ENCODE measurements around the gene SUMO2. TPM values are rescaled to one million over a fixed set of nuclear protein-coding genes. Genes with fewer than 3 reads are reported as not detected.
"Not testable (repeated sequence)": the region's sequence is repeated elsewhere in the genome, so short reads cannot be mapped to it uniquely, and the experiment has no call there.

Gene SUMO2
- total RNA-seq (2014; rRNA removed; shearing (Covaris generic); ENCODE audit: low replicate concordance) = 157 and 161 TPM in 2 replicates

- DNase-seq (ENCODE audit: low read depth) = peak; percentile 97
- in situ Hi-C loops (cut with HindIII; ENCODE audit: low pct_unique_long_range_greater_than_20kb, low sequenced_read_pairs) = no loop called here
Observed at GRCh38 chr17:75182569-75183436, at the start of gene SUMO2. SUMO2 (minus strand) TSS chr17:75182959; CDS start chr17:75182834, 125 bp downstream.

GRCh38 chr17:75231741-75232464 lies 49.1 kb upstream of the SUMO2 start:
- in situ Hi-C loops (cut with HindIII; ENCODE audit: low pct_unique_long_range_greater_than_20kb, low sequenced_read_pairs) = no loop called here
- DNase-seq (ENCODE audit: low read depth) = no peak

GRCh38 chr17:75231071-75231470 lies 48.3 kb upstream of the SUMO2 start:
- in situ Hi-C loops (cut with HindIII; ENCODE audit: low pct_unique_long_range_greater_than_20kb, low sequenced_read_pairs) = no loop called here
- no peak for DNase-seq (ENCODE audit: low read depth)

- no peak for DNase-seq (ENCODE audit: low read depth)
- in situ Hi-C loops (cut with HindIII; ENCODE audit: low pct_unique_long_range_greater_than_20kb, low sequenced_read_pairs) = no loop called here
Observed at GRCh38 chr17:75228847-75229246, 46.1 kb upstream of the SUMO2 start.

GRCh38 chr17:75228305-75228704 lies 45.5 kb upstream of the SUMO2 start:
- in situ Hi-C loops (cut with HindIII; ENCODE audit: low pct_unique_long_range_greater_than_20kb, low sequenced_read_pairs) = no loop called here
- no peak for DNase-seq (ENCODE audit: low read depth)

GRCh38 chr17:75227729-75228128 lies 45.0 kb upstream of the SUMO2 start:
- in situ Hi-C loops (cut with HindIII; ENCODE audit: low pct_unique_long_range_greater_than_20kb, low sequenced_read_pairs) = no loop called here
- no peak for DNase-seq (ENCODE audit: low read depth)

- in situ Hi-C loops (cut with HindIII; ENCODE audit: low pct_unique_long_range_greater_than_20kb, low sequenced_read_pairs) = no loop called here
- DNase-seq (ENCODE audit: low read depth) = no peak
Observed at GRCh38 chr17:75225016-75225415, 42.3 kb upstream of the SUMO2 start.

GRCh38 chr17:75219815-75220214 lies 37.1 kb upstream of the SUMO2 start:
- in situ Hi-C loops (cut with HindIII; ENCODE audit: low pct_unique_long_range_greater_than_20kb, low sequenced_read_pairs) = no loop called here

GRCh38 chr17:75218131-75218530 lies 35.4 kb upstream of the SUMO2 start:
- no peak for DNase-seq (ENCODE audit: low read depth)
- in situ Hi-C loops (cut with HindIII; ENCODE audit: low pct_unique_long_range_greater_than_20kb, low sequenced_read_pairs) = no loop called here

More at GRCh38 chr17:75219815-75220214, 37.1 kb upstream of the SUMO2 start:
- DNase-seq (ENCODE audit: low read depth) = no peak

- in situ Hi-C loops (cut with HindIII; ENCODE audit: low pct_unique_long_range_greater_than_20kb, low sequenced_read_pairs) = no loop called here
- DNase-seq (ENCODE audit: low read depth) = no peak
Observed at GRCh38 chr17:75209061-75209460, 26.3 kb upstream of the SUMO2 start.

GRCh38 chr17:75208161-75208560 lies 25.4 kb upstream of the SUMO2 start:
- in situ Hi-C loops (cut with HindIII; ENCODE audit: low pct_unique_long_range_greater_than_20kb, low sequenced_read_pairs) = no loop called here
- no peak for DNase-seq (ENCODE audit: low read depth)

- no peak for DNase-seq (ENCODE audit: low read depth)
- in situ Hi-C loops (cut with HindIII; ENCODE audit: low pct_unique_long_range_greater_than_20kb, low sequenced_read_pairs) = no loop called here
Observed at GRCh38 chr17:75207760-75208159, 25.0 kb upstream of the SUMO2 start.

GRCh38 chr17:75207050-75207407 lies 24.3 kb upstream of the SUMO2 start:
- in situ Hi-C loops (cut with HindIII; ENCODE audit: low pct_unique_long_range_greater_than_20kb, low sequenced_read_pairs); DNase-seq (ENCODE audit: low read depth): not testable (repeated sequence)

- no peak for DNase-seq (ENCODE audit: low read depth)
- in situ Hi-C loops (cut with HindIII; ENCODE audit: low pct_unique_long_range_greater_than_20kb, low sequenced_read_pairs) = no loop called here
Observed at GRCh38 chr17:75205793-75206163, 23.0 kb upstream of the SUMO2 start.

- peak; percentile 96 for DNase-seq (ENCODE audit: low read depth)
- in situ Hi-C loops (cut with HindIII; ENCODE audit: low pct_unique_long_range_greater_than_20kb, low sequenced_read_pairs) = no loop called here
Observed at GRCh38 chr17:75205037-75205792, 22.5 kb upstream of the SUMO2 start, which contains the start of gene NUP85. NUP85 (plus strand) TSS chr17:75205679; CDS start chr17:75205762, 83 bp downstream.

GRCh38 chr17:75199886-75200618 lies 17.3 kb upstream of the SUMO2 start:
- in situ Hi-C loops (cut with HindIII; ENCODE audit: low pct_unique_long_range_greater_than_20kb, low sequenced_read_pairs) = no loop called here
- DNase-seq (ENCODE audit: low read depth) = no peak

GRCh38 chr17:75194879-75195278 lies 12.1 kb upstream of the SUMO2 start:
- peak; percentile 97 for DNase-seq (ENCODE audit: low read depth)
- in situ Hi-C loops (cut with HindIII; ENCODE audit: low pct_unique_long_range_greater_than_20kb, low sequenced_read_pairs) = no loop called here

- in situ Hi-C loops (cut with HindIII; ENCODE audit: low pct_unique_long_range_greater_than_20kb, low sequenced_read_pairs) = no loop called here
Observed at GRCh38 chr17:75191584-75191983, 8.8 kb upstream of the SUMO2 start.

More at GRCh38 chr17:75191584-75191983, 8.8 kb upstream of the SUMO2 start:
- peak; percentile 75 for DNase-seq (ENCODE audit: low read depth)

Data from Caki2 (cell line).